ENCODE results near the gene CLK1. TPM values are rescaled to one million over a fixed set of nuclear protein-coding genes. Genes with fewer than 3 reads are reported as not detected.
A peak's percentile ranks its signal among the peaks of the same experiment; 100 is the strongest.

The CLK1 gene
- polyA plus RNA-seq, 1 donor = 153 TPM

DNA sequence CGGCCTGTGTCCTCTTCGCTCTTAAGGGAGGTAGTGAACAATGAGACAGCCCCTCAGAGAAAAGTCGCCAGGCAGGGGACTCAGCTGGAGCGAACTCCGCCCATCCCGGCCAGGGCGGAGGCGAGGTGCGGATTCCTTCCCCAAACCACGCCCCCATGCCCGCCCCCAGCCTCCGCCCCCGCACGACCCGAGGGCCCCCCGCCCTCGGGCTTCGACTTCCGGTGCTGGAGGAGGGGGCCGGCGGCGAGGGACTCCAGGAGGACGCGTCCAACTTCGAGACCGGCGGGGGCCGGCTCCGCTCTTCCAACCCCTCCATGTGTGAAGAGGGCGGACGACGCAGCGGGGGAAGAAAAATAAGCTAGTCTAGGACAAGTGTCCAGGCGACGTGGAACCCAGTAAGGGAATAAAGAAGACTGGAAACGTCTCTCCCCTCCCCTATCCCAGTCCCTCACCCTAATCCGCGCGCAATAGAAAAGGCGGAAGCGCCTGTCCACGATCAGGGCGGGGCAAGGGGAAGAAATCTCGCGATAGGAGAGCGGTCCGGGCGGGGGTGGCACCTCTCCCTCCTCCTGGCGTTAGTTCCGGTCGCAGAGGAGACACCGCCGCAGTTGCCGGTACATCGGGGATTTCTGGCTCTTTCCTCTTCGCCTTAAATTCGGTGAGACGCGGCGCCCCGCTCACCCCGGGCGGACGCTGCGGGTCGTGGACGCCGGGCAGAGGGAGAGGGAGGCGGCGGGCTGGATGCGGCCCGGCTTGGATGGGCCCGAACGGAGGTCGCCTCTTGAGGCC, 52.9 kb downstream of the CLK1 start, which contains the start of gene BZW1:
Gene BZW1, plus strand, starts transcription at position 578 of the 789 bp plus-strand sequence. CDS start 1,308 bp downstream, outside the sequence.
- peak; percentile 85 for DNase-seq (ENCODE audit: low read depth)

DNA sequence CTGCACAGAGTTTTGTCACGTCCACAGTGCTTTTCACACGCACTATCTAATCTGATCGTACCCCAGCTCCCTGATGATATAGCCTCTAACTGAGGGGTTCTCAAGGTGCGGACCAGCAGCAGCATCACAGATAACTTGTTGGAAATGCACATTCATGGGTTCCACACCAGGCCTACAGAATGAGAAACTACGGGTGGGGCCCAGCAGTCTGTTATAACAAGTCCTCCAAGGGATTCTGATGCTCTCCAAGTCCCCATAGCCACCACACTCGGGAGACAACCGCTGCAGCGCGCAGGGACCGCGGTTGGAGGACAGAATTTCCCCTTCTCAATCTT, 53.5 kb downstream of the CLK1 start:
- DNase-seq (ENCODE audit: low read depth) = no peak

DNA sequence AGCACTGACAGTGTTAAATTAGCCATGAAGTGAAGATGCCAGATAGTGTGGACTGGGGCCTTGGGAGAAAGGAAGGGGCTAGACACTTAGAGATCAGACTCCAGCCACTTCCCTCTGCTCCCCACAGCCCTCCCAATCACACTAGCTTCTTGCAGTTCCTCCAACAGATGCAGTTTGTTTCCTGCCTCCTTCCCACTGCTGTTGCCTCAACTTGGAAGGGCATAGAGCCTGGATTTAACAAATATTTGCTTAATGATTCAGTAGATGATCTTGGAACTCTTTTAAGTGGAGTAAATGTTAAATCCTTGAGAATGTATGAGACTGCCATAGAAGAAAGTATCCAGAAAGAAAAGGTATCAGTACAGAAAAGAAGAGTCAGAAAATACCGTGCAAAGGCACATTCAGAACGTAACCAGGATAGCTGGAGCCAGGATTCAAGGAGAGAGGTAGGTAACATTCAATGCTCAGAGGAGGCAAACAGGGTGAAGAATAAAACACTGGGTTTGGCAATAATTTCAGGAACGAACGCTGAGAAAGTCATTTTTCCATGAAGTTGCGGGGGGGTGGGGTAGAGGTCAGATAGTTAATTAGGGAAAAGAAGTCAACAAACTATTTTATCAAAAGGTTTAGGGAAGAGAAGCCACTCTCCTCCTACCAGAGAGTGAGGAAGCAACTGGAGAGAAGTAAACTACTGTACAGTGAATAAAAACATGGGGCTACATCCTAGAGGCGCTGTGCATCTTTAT, 54.0 kb downstream of the CLK1 start:
- no peak for DNase-seq (ENCODE audit: low read depth)

DNA sequence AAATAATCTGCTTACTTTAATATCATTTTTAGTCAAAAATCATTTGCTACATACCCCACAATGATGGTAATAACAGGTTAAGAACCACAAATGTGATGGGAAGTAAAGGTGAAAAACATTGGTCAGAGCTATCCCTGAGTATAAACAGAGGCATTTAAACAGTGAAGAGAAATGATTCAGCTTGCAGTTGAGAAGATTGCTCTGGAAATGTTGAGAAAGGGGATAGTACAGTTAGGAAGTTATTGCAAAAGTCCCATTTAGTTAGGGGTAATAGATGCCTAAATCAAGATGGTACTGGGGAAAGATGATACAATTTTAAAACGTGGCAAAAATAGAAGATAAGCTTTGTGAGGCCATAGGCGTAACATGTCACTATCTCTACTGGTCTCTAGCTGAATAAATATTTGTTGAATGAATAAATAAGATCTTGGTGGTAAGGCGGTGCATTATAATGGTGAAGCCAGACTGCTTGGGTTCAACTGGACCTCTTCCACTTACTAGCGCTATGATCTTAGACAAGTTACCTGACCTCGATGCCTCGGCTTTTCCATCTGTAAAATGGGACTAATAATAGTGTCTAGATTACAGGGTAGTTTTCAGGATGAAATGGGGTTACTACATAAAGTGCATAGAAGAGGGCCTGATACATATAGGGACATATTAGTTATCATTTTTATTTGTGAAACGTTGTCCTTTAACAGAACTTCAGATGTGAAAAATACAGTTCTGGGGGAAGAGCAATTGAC, 54.8 kb downstream of the CLK1 start:
- DNase-seq (ENCODE audit: low read depth) = no peak

Other genes starting within 250 kb of the CLK1 start
- 105 TPM for gene BZW1, start 52.7 kb downstream of the CLK1 start, polyA plus RNA-seq (ENCODE audit: insufficient read length)
- 63.7 TPM for gene PPIL3, start 24.4 kb upstream of the CLK1 start, polyA plus RNA-seq (ENCODE audit: insufficient read length)
- 17.9 TPM for gene NIF3L1, start 24.7 kb upstream of the CLK1 start, polyA plus RNA-seq (ENCODE audit: insufficient read length)
- gene ORC2, start 99.0 kb upstream of the CLK1 start, polyA plus RNA-seq (ENCODE audit: insufficient read length) = 16.1 TPM
- gene HYCC2, start 207.0 kb upstream of the CLK1 start, polyA plus RNA-seq (ENCODE audit: insufficient read length) = 8.5 TPM
- gene NDUFB3, start 207.3 kb upstream of the CLK1 start, polyA plus RNA-seq (ENCODE audit: insufficient read length) = 87.4 TPM

Data from forelimb muscle (tissue), 1 donor.